ENCODE results near the gene MAK.
"Not testable (repeated sequence)": the region's sequence is repeated elsewhere in the genome, so short reads cannot be mapped to it uniquely, and the experiment has no call there.

The MAK gene

GRCh38 chr6:10743515-10743914 is 94.8 kb downstream of the MAK start:
- Histone ChIP-seq H3K36me3 (replicated peaks; ENCODE audit: insufficient read depth, low read length) (no peaks in the 10 kb centered on the region), H3K27me3 (replicated peaks; ENCODE audit: insufficient read depth, low read length) (no peaks in the 10 kb centered on the region), H3K79me2 (ENCODE audit: low read length) (peaks cover 9% of the 10 kb centered on the region), H3K4me3 (ENCODE audit: low read length) (no peak overlapping the region), H3K9me2 (replicated peaks; ENCODE audit: insufficient read depth, low read length) (no peaks in the 10 kb centered on the region), H3F3A (ENCODE audit: insufficient read depth, low read length) (no peaks in the 10 kb centered on the region), H3K9ac (ENCODE audit: low read length) (no peak overlapping the region), H3K4me2 (ENCODE audit: low read depth, low read length) (no peak overlapping the region), H2AFZ (ENCODE audit: low read length) (no peak overlapping the region), H3K9me3 (replicated peaks; ENCODE audit: insufficient read depth, low read length) (no peaks in the 10 kb centered on the region), H3K4me1 (ENCODE audit: low read length) (peaks cover 8% of the 10 kb centered on the region), H3K27ac (ENCODE audit: low read length) (no peak overlapping the region), H4K20me1 (ENCODE audit: insufficient read depth, low read length) (no peaks in the 10 kb centered on the region)
- DNase-seq = no peak
- no peak for TF ChIP-seq EZH2phosphoT487 (IDR thresholded peaks at IDR 0.05; ENCODE audit: low read length)
- TF ChIP-seq CTCF (IDR thresholded peaks at IDR 0.05; ENCODE audit: low read length) = no peak
- no peak for TF ChIP-seq EZH2 (optimal IDR thresholded peaks at IDR 0.05; ENCODE audit: low read depth, low read length)

DNA sequence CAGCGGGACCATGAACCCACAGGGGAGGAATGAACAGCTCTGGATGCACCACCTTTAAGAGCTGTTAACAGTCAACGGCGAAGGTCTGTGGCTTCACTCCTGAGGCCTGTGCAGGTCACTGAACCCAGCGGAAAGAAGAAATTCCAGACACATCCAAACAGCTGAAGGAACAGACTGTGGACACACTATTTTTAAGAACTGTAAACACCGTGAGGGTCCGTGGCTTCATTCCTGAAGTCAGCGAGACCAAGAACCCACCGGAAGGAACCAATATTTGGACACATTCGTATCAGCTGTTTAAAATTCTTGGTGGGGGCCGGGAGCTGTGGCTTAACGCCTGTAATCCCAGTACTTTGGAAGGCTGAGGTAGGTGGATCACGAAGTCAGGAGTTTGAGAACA is 96.1 kb downstream of the MAK start:
- no peak overlapping the region for H3K27ac ChIP-seq (ENCODE audit: low read length)
- H3K9ac ChIP-seq (ENCODE audit: low read length) = no peak overlapping the region
- no peaks in the 10 kb centered on the region for H3K27me3 ChIP-seq (replicated peaks; ENCODE audit: insufficient read depth, low read length)
- no peak overlapping the region for H3K4me2 ChIP-seq (ENCODE audit: low read depth, low read length)
- TF ChIP-seq EZH2phosphoT487 (IDR thresholded peaks at IDR 0.05; ENCODE audit: low read length) = no peak
- TF ChIP-seq CTCF (IDR thresholded peaks at IDR 0.05; ENCODE audit: low read length) = no peak
- no peak for TF ChIP-seq EZH2 (optimal IDR thresholded peaks at IDR 0.05; ENCODE audit: low read depth, low read length)
- H2AFZ ChIP-seq (ENCODE audit: low read length) = no peak overlapping the region
- no peaks in the 10 kb centered on the region for H3F3A ChIP-seq (ENCODE audit: insufficient read depth, low read length)
- no peaks in the 10 kb centered on the region for H3K9me3 ChIP-seq (replicated peaks; ENCODE audit: insufficient read depth, low read length)
- H3K36me3 ChIP-seq (replicated peaks; ENCODE audit: insufficient read depth, low read length) = no peaks in the 10 kb centered on the region
- H3K9me2 ChIP-seq (replicated peaks; ENCODE audit: insufficient read depth, low read length) = no peaks in the 10 kb centered on the region
- no peak overlapping the region for H3K4me3 ChIP-seq (ENCODE audit: low read length)
- H3K79me2 ChIP-seq (ENCODE audit: low read length) = no peaks in the 10 kb centered on the region
- 0 out of 2 replicates have a peak, but pooled peaks cover 6% of the 10 kb centered on the region for H3K4me1 ChIP-seq (ENCODE audit: low read length)
- DNase-seq = no peak
- H4K20me1 ChIP-seq (ENCODE audit: insufficient read depth, low read length) = no peaks in the 10 kb centered on the region

- DNase-seq; H3K9me3 ChIP-seq (replicated peaks; ENCODE audit: insufficient read depth, low read length); H3K4me2 ChIP-seq (ENCODE audit: low read depth, low read length); H3K27me3 ChIP-seq (replicated peaks; ENCODE audit: insufficient read depth, low read length); H3K36me3 ChIP-seq (replicated peaks; ENCODE audit: insufficient read depth, low read length); H3K79me2 ChIP-seq (ENCODE audit: low read length); H4K20me1 ChIP-seq (ENCODE audit: insufficient read depth, low read length); H2AFZ ChIP-seq (ENCODE audit: low read length); H3K9ac ChIP-seq (ENCODE audit: low read length); H3K9me2 ChIP-seq (replicated peaks; ENCODE audit: insufficient read depth, low read length); H3K27ac ChIP-seq (ENCODE audit: low read length); H3K4me3 ChIP-seq (ENCODE audit: low read length); H3F3A ChIP-seq (ENCODE audit: insufficient read depth, low read length); H3K4me1 ChIP-seq (ENCODE audit: low read length): not testable (repeated sequence)
Observed at GRCh38 chr6:10741643-10742042, 96.7 kb downstream of the MAK start.

DNA sequence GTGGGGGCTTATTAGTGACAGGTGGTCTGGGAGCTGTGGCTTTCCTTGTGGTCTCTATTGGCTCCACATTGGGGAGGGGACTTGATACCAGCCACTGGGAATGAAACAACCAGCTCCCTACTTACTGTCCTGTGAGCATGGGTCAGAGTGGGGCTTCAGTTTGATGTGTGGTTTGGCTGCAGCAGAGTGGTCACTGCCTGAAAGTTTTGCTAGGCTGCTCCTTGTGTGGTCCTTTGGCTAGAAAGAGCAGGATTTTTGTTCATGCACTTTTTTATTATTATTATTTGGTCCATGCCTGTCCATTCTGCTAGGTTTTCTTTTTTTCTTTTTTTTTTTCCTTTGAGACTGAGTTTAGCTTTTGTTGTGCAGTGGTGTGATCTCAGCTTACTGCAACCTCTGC is 98.3 kb downstream of the MAK start:
- Histone ChIP-seq H3K4me1 (ENCODE audit: low read length) (no peaks in the 10 kb centered on the region), H4K20me1 (ENCODE audit: insufficient read depth, low read length) (no peaks in the 10 kb centered on the region), H3K79me2 (ENCODE audit: low read length) (no peaks in the 10 kb centered on the region), H3K4me3 (ENCODE audit: low read length) (no peak overlapping the region), H3F3A (ENCODE audit: insufficient read depth, low read length) (no peaks in the 10 kb centered on the region), H3K27ac (ENCODE audit: low read length) (no peak overlapping the region), H2AFZ (ENCODE audit: low read length) (no peak overlapping the region), H3K4me2 (ENCODE audit: low read depth, low read length) (no peak overlapping the region), H3K27me3 (replicated peaks; ENCODE audit: insufficient read depth, low read length) (no peaks in the 10 kb centered on the region), H3K36me3 (replicated peaks; ENCODE audit: insufficient read depth, low read length) (no peaks in the 10 kb centered on the region), H3K9ac (ENCODE audit: low read length) (no peak overlapping the region), H3K9me2 (replicated peaks; ENCODE audit: insufficient read depth, low read length) (no peaks in the 10 kb centered on the region), H3K9me3 (replicated peaks; ENCODE audit: insufficient read depth, low read length) (no peaks in the 10 kb centered on the region)
- TF ChIP-seq EZH2phosphoT487 (IDR thresholded peaks at IDR 0.05; ENCODE audit: low read length) (no peak), CTCF (IDR thresholded peaks at IDR 0.05; ENCODE audit: low read length) (no peak)
- no peak for DNase-seq

All from MM.1S (cell line).